IPS-18c (cell line): ENCODE results near the gene PYY.
"Not testable (repeated sequence)": the region's sequence is repeated elsewhere in the genome, so short reads cannot be mapped to it uniquely, and the experiment has no call there.

Experiments
- H3K4me3 ChIP-seq: 2 replicates; pipeline ENCODE4 v1.7.0; 2013; ENCODE audit warnings: low read depth, mild to moderate bottlenecking, low read length, moderate library complexity; ENCODE audit not compliant: insufficient read depth
- H3K9me3 ChIP-seq: one replicate; pipeline ENCODE4 v1.6.1; 2013; ENCODE audit warnings: mild to moderate bottlenecking, low read length, moderate library complexity; ENCODE audit not compliant: control insufficient read depth, insufficient read depth

PYY gene

DNA sequence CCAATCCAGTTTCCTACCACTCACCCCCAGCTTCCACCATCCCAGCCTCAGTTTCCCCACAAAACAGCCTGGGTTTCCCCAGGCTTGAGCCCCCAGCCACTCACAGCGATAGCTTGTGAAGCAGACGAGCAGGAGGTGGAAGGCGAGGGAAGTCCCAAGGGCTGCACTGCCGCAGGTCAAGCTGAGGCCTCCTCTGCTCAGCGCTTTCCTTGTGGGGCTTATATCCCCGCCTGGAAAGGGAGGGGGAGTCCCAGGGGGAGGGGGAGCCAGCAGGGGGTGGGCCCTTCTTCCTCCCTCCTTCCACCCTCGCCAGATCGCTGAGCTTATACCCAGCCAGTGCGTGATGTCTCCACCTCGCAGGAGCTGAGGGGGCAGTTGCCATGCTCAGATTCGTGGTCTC, at the start of gene PYY:
PYY (minus strand) TSS at position 195 of the 400 bp plus-strand sequence. CDS start 457 bp downstream, outside the sequence.
- Histone ChIP-seq H3K9me3 (no peaks in the 10 kb centered on the region), H3K4me3 (peak within 1 kb of the TSS; percentile 78)

DNA sequence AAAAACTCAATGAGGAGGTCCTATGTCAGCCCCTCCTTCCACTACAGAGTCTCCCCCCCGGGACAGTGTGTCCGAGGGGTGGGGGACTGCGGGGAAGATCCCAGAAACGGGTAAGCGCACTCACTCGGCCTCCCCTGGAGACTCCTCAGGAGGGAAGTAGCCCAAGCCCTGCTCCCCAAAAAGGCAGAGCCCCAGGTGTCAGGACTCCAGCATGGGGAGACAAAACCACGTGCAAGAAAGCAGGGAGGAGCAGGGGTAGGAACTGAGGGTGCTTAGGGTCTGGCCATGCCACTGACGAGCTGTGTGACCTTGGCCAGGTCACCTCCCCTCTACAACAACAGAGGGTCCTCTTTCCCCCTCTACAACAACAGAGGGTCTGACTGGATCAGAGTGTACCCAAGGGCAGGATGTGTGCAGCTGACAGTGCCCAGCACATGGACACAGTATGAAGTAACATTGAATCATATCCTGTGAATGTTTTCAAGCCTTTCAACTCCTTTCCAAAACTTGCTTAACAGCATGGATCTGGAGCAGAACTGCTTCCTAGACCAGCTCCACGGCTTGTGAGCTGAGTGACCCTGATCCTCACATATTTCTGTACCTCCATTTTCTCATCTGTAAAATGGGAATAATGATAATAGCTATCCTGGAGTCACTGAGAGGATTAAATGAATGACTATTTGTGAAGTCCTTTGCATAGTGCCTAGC, 48.6 kb upstream of the PYY start:
- Histone ChIP-seq H3K9me3 (no peaks in the 10 kb centered on the region), H3K4me3 (no peak overlapping the region)

DNA sequence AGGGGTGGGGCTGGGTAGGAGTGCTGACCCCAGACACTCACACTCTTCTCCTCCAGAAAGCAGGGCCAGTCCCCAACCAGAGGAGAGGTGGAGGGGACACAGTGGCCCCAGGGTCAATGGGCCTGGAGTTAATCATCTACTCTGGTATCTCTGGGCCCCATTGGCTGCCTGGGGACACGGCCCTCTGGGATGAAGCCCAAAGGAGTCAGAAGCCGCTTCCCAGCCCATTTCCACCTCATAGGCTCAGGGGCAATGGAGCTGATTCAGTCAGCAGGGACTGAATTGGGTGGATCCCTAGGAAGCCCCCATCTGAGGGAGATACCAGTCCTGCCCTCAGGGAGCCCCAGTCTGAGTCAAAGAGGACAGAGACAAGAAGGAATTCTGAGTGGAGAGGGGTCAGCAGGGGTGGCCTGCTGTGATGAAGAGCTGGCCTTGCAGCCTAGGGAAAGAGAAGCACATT, 47.8 kb upstream of the PYY start:
- no peak overlapping the region for H3K4me3 ChIP-seq
- no peaks in the 10 kb centered on the region for H3K9me3 ChIP-seq

DNA sequence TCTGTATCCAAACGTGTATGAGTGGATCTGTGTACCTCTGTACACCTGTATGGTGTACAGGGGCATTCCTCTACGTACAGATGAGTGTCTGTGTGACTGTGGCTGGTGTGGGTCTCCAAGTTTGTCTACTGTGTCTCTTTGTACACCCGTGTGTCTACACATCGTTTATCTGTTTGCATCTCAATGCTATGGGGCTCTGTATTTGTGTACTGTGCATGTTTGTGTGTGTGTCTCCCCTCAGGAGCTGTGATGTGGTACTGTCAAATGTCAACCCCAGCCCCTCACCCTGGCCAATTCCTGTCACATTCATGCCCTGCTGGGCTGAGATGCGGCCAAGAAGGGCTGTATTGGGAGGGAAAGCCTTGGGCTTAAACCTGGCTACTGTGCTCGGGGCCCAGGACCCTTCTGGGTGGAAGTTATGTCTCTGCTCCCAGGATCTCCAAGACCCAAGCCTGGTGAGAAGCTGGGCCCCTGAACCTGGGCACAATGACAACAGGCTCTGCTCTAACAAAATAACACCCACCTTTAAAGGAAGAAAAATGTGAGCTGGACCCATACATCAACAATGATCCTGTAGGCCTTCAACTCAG, 47.2 kb upstream of the PYY start:
- Histone ChIP-seq H3K4me3 (no peak overlapping the region), H3K9me3 (no peaks in the 10 kb centered on the region)

DNA sequence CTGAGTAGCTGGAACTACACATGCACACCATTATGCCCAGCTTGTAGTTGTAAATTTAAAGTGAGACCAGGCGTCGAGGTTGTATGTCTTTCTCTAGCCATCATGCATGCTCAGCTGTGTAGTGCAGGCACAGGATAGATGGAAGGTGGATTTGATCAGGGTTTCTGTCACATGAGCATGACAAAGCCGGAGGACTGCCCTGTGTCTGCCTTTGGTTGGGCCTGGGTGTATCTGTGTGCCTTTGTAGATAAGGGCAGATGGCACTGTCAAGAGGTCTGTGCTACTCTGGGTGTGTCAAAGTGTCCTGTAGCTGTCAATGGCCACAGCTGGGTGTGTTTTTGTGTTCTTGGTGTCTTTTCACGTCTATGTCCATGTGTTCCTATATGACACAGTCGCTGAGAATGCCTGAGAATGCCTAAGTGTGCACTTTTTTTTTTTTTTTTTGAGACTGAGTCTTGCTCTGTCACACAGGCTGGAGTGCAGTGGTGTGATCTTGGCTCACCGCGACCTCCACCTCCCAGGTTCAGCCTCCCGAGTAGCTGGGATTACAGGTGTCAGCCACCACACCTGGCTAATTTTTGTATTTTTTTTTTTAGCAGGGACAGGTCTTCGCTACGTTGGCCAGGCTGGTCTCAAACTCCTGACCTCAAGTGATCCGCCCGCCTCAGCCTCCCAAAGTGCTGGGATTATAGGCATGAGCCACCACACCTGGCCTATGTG, 46.6 kb upstream of the PYY start:
- Histone ChIP-seq H3K9me3 (no peaks in the 10 kb centered on the region), H3K4me3 (no peak overlapping the region)

DNA sequence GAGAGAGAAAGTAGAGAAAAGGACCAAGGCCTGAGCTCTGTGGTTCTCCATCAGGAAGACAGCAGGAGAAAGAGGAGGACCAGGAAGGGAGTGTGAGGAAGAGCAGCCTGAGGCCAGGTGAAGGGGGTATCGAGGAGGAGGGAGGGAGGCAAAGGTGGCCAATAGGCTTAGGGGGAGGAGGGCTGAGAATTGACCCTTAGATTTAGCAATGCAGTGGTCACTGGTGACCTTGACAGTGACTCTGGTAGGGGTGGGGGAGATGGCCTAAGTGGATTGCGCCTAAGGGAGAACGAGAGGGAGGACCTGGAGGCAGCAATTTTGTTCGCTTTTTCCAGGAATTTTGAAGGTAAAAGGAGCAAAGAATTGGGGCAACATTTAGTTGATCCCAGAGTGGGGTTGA, 45.3 kb upstream of the PYY start:
- Histone ChIP-seq H3K4me3 (no peak overlapping the region), H3K9me3 (no peaks in the 10 kb centered on the region)

DNA sequence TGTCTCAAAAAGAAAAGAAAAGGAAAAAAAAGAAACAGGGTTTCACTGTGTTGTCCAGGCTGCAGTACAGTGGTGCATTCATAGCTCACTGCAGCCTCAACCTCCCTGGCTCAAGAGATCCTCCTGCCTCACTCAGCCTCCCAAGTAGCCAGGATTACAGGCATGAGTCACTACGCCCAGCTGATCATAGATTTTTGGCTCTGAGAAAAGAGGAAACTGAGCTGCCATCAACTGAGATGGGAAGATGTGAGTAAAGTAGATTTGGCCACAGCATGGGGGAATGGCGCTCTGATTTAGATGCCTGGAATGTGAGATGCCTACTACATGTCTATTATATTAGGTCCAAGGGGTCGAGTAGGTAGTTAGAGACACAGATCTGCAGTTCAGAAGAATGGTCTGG, 44.8 kb upstream of the PYY start:
- H3K9me3 ChIP-seq: no peaks in the 10 kb centered on the region
- H3K4me3 ChIP-seq: no peak overlapping the region

DNA sequence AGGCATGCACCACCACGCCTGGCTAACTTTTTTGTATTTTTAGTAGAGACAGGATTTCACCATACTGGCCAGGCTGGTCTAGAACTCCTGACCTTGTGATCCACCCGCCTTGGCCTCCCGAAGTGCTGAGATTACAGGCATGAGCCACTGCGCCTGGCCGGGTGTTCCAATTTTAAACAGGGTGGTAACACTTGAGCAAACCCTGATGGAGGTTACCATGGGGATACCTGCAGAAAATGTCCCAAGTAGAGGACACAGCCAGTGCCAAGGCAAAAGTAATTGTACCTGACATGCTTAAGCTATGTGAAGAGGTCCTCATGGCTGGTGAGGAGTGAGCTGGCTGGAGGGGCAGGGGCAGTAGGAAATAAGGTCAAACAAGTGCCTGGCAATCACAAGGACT, 43.4 kb upstream of the PYY start:
- not testable (repeated sequence) for H3K9me3 ChIP-seq, H3K4me3 ChIP-seq

DNA sequence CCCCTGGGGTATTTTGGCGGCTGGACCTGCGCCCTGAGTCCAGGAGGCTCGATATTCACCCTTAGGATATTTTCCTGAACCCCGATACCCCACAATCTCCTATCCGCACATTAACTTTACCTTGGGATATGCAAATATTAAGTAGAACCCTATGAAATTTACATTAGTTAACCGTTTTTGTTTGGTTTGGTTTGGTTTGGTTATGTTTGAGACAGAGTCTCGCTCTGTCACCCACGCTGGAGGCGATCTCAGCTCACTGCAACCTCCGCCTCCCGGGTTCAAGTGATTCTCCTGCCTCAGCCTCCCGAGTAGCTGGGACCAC, 41.4 kb upstream of the PYY start:
- Histone ChIP-seq H3K4me3 (peak overlapping the region; percentile 52; the same call in 1 of the 2 replicates), H3K9me3 (no peaks in the 10 kb centered on the region)

DNA sequence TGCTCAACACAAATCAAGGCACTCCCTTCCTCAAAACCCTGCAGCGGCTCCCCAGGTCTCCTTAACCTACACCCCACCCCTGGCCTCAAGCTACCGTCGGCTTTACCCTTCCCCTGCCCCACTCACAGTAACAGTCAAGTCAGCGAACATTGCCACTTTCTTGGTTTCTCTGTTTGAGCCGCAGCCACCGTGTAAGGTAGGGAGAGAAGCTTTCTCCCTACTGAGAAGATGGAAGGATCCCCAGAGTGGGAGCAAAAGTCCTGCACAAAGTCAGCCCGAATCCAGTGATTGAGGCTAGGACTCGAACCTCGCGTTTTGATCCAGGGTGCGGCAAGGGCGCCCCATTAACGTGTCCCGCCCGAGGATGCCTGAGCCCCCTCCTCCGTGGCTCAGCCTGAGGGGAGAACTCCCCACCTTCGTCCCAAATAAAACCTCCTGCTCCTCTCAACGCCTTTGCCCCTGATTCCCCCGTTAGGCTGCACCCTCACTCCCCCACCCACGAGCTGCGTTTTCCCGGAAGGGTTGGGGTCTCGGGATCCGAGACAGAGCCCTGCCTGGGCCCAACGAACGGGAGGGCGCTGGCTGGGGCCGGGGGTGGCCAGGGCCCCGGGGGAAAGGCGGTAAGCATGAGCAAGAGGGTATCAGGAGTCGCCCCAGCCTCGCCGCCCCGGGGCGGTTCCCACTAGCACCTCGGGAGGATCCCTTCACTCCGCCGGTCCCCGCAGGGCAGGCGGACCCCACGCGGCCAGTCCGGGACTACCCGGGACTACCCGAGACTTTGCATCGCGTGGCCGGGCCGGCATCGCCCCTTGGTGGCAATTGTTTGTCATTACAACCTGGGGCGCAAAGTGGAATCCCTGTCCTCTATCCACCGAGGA, 40.8 kb upstream of the PYY start:
- no peaks in the 10 kb centered on the region for H3K9me3 ChIP-seq
- H3K4me3 ChIP-seq: peak overlapping the region; percentile 52

DNA sequence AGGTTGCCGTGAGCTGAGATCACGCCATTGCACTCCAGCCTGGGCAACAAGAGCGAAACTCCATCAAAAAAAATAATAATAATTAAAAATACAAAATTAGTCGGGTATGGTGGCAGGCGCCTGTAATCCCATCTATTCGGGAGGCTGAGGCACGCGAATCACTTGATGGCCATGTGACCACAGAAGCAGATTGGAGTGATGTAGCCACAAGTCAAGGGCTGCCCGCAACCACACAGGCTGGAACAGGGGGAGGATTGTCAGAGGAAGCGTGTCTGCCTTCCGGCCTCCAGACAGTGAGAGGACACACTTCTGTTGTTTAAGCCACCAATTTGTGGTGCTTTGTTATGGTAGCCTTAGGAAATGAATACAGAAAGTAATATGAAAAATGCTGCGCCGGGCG, 38.9 kb upstream of the PYY start:
- Histone ChIP-seq H3K4me3 (no peak overlapping the region), H3K9me3 (no peaks in the 10 kb centered on the region)

DNA sequence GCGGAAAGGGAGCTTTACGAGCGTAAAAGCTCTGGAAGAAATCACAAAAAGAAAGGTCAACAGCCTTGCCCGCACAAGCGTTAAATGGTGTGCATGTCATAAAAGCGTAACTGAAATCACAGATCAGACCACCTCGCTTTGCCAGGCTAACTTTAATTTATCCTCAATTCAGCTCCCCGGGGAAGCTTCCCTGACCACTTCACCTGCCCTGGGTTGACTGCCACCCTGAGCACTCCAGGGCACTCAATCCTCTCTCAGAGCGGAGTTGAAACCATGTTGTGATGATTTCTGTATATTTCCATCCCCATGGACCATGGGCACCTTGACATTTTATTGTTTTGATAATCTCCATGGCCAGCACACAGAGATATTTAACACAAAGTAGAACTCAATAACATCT, 34.6 kb upstream of the PYY start:
- peaks cover 2% of the 10 kb centered on the region for H3K9me3 ChIP-seq
- no peak overlapping the region for H3K4me3 ChIP-seq

DNA sequence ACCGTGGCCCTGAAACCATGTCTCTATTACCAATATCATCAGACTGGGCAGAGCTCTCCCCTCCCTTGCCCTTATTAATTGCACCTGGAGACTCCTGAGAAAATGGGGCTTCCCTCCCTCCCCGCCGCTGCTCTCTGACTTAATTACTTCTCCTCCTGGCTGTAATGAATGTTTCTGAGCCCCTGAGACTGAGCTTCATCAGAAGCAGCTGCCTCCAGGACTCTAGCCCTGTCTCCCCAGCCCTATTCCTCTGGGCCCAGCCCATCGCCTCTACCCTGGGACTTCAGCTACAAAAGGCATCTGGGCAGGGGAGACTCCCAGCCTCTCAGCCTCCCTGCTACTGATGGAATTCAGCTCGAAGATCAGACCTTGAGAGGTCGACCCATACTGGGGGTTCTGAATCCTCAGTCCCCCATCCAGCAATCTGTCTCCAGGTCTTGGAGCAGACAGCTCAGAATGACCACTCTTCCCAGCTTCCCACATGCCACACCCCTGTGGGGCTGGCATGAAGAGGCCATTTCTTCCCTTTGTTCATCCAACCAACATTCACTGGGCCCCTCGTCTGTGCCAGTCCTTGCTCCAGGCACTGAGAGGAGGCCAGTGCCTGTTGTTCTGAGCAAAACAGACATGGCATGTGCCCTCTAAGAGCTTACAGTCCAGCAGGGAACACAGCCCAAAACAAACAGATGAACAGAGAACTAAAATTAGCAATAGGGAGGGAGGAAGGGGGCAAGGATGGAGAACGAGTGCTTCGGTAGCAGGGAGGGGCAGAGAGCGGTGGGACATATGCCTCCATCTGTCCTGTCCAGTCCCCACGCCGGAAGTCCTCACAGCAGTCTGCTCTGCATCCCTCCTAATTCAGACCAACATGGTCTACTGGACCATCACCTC, 33.6 kb upstream of the PYY start:
- H3K4me3 ChIP-seq: no peak overlapping the region

DNA sequence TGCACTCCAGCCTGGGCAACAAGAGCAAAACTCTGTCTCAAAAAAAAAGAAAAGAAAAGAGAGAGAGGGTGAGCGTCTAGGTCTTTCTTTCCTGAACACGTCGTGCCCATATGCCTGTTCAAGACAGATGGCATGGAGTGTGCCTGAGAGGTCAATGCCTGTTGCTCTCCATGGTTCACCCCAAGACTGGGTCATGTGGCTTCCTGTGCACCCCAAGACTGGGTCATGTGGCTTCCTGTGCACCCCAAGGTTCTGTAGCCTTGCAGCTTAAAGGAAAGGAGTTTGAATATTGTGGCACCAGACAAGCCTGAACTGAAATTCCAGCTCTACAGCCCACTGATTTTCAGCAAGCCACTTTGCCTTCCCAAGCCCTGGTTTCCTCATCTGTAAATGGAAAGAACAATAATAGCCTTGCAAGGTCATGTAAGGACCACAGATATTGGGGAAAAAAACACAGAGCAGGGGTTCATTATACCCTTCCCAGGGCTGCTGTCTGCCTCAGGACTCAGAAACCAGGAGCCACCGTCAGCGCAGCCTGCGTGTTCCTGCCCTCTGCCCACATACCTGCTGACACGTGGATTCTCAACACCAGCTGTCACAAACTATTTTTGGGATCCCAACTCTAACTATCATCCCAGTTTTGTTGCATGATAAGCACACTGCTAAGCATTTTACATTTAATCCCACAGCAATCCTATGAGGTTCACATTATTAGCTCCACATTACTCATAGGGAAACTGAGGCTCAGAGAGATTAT, 32.7 kb upstream of the PYY start:
- Histone ChIP-seq H3K9me3 (peaks cover 2% of the 10 kb centered on the region), H3K4me3 (no peak overlapping the region)

More for the DNA sequence above, 33.6 kb upstream of the PYY start:
- peaks cover 2% of the 10 kb centered on the region for H3K9me3 ChIP-seq

DNA sequence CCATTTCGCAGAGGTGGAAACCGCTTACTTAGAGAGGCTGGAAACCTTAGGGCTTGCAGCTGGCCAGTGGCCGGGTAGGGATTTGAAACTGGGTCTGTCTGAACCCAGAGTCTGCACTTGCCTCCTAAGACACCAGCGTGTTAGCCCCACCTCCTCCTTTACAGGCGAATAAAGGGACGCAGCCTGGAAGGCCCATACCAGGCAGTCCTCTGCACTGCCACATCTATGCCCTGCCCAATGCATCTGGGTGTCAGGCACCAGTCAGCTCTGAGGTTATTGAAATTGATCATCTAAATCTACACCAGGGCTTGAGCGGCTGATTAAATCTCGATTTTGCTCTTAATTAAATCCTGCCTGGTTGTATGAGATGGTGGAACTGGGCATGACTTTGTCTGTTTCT, 30.8 kb upstream of the PYY start:
- H3K9me3 ChIP-seq: peaks cover 2% of the 10 kb centered on the region
- no peak overlapping the region; the same call in 1 of the 2 replicates for H3K4me3 ChIP-seq
